Activated gamma-delta T cell treated with anti-CD3 and anti-CD28 coated beads, Interleukin-2, amount 50 U/mL, for 16 hours (primary cell): Measurements from ENCODE around the gene ARHGAP31.

Experiments
- DNase-seq: peaks from one replicate; pipeline ENCODE4 v3.0.0-alpha.2; 2020; ENCODE audit warnings: low read depth

The ARHGAP31 gene

GRCh38 chr3:119382134-119382533 is 88.0 kb downstream of the ARHGAP31 start:
- DNase-seq: no peak

- no peak for DNase-seq
Measured at GRCh38 chr3:119388577-119388976, 94.4 kb downstream of the ARHGAP31 start.

GRCh38 chr3:119395923-119396358 is 101.8 kb downstream of the ARHGAP31 start:
- no peak for DNase-seq

GRCh38 chr3:119396870-119397269 is 102.7 kb downstream of the ARHGAP31 start:
- DNase-seq: no peak

- DNase-seq: no peak
Measured at GRCh38 chr3:119400466-119400865, 106.3 kb downstream of the ARHGAP31 start.

GRCh38 chr3:119401069-119401468 is 106.9 kb downstream of the ARHGAP31 start:
- no peak for DNase-seq

GRCh38 chr3:119401503-119402440 is 107.6 kb downstream of the ARHGAP31 start:
- no peak for DNase-seq

- DNase-seq: no peak
Measured at GRCh38 chr3:119402791-119403190, 108.6 kb downstream of the ARHGAP31 start.

- no peak for DNase-seq
Measured at GRCh38 chr3:119403201-119403600, 109.0 kb downstream of the ARHGAP31 start.

GRCh38 chr3:119405315-119405714 is 111.1 kb downstream of the ARHGAP31 start:
- DNase-seq: no peak

GRCh38 chr3:119408243-119408950 is 114.2 kb downstream of the ARHGAP31 start:
- DNase-seq: no peak

- DNase-seq: no peak
Measured at GRCh38 chr3:119409844-119410243, 115.7 kb downstream of the ARHGAP31 start.

- DNase-seq: no peak
Measured at GRCh38 chr3:119413603-119414280, 119.6 kb downstream of the ARHGAP31 start.

- no peak for DNase-seq
Measured at GRCh38 chr3:119416873-119417272, 122.7 kb downstream of the ARHGAP31 start.

GRCh38 chr3:119417771-119418512 is 123.8 kb downstream of the ARHGAP31 start:
- DNase-seq: no peak

- no peak for DNase-seq
Measured at GRCh38 chr3:119418641-119419040, 124.5 kb downstream of the ARHGAP31 start.

- DNase-seq: no peak
Measured at GRCh38 chr3:119420196-119420595, 126.0 kb downstream of the ARHGAP31 start.

- no peak for DNase-seq
Measured at GRCh38 chr3:119427669-119428068, 133.5 kb downstream of the ARHGAP31 start.

- no peak for DNase-seq
Measured at GRCh38 chr3:119428538-119428937, 134.4 kb downstream of the ARHGAP31 start.

- no peak for DNase-seq
Measured at GRCh38 chr3:119433613-119434325, 139.6 kb downstream of the ARHGAP31 start.

- no peak for DNase-seq
Measured at GRCh38 chr3:119434703-119435102, 140.5 kb downstream of the ARHGAP31 start.
